HG03159 (cell line): ENCODE results near the gene CCBE1.
"Not testable (repeated sequence)": the region's sequence is repeated elsewhere in the genome, so short reads cannot be mapped to it uniquely, and the experiment has no call there.

Source experiments
- ATAC-seq: cut with Tn5 transposase; IDR thresholded peaks from one replicate; pipeline ENCODE4 v1.9.1; 2021; ENCODE audit warnings: mild to moderate bottlenecking, moderate library complexity; ENCODE audit not compliant: unreplicated experiment

Gene CCBE1

DNA sequence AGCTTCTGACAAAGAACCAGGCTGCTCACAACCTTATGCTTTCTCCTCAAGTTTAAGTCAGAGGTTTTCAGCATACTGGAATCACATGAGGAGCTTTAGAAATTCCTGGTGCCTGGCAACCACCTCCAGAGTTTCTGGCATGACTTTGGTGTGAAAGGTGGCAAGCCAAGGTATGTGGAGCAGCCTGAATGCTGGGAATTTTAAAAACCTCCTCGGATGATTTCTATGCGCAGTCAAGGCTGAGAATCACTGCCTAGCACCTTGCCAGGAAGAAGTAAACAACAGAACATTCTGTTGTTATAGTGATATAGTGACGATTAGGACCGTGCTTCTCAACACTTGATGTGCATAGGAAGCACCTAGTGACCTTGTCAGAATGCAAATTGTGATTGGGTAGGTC, 11.7 kb downstream of the CCBE1 start:
- ATAC-seq = no peak

DNA sequence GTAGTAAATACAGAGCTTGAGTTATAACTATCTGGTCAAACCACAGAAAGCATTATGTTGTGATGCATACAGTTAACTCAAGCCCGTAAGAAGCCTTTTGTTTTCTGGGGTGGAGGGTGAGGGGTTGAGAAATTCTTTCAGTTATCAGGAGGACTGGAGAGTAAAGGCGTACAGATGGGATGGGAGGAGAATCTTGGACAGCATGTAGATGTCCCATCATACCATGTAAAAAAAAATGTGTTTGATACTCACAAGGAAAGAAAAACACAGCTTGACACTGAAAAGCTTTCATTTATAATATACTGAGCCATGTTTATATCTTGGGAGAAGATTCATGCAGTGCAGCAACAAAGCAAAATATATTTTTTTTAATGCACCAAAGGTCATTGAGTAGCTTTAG, 12.4 kb downstream of the CCBE1 start:
- no peak for ATAC-seq

DNA sequence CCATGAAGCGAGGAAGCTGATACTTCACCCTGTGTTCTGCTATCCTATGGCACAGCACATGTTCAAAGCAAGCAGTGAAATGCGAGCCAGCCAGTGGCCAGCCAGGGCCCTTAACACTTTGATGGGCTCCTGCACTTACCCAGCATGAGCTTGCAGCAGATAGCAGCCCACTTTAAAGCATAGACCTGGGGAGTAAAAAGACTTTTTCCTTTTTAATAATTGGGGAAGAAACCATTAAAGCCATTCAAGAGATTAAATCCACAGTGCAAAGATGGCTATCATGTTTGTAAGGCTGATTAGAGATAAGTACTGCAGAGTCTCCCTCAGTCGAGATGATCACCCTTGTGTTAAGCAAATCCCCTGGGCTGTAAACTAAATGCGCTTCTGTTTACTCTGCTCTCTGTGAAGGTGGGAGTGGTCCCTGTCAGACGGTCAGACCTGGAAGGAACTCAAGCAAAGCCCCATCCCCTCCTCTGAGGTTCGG, 15.7 kb downstream of the CCBE1 start:
- no peak for ATAC-seq

DNA sequence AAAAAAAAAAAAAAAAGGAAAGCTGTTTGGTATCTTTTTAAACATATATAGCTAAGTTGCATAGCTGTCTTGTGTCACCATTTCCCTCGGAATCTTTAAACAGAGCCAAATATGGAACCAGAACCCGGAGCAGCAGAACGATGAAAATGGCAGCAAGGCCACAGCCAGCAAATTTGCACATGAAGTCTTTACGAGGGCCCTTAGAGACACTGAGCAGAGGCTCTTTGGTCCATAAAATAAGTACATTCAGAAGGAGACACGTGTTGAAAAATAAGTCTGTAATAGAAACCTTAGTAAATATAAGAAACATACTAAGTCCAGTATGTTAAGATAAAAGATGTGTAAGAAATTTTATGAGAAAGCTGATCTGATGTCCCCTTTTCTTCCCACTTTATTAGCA, 16.2 kb downstream of the CCBE1 start:
- no peak for ATAC-seq

DNA sequence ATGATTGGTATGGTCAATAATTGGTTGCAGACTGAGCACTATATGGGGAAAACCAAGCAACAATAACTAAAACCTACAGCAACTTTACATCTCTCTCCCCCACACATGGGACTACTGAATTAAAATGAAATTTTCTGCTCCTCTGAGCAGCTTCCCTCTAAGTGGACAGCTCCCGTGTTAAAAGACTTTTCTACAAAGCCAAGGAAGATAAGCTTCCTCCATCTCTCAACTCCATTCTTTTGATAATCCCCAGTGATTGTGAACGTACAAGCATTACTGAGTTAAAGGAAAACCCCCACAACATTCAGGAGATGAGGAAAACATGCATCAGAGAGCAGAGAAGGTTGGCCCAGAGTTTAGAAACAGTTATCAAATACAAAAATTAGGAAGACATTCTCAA, 21.9 kb downstream of the CCBE1 start:
- ATAC-seq = no peak

DNA sequence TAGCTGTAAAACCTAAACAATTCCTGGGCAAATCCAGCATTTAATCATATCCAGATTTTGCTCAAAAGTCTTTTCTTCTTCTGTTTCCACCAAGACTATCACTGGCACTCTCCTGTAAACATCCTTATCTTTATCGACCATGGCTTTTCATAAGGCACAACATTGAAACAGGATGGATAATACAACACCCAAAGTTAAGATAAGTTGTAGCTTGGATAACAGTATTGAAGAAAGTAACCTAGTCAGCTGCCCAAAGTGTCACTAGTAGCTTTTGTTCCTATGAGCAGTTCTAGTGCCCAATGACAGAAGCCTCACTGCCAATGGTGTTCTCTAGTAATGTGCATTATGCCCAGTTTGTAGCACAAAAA, 22.3 kb downstream of the CCBE1 start:
- no peak for ATAC-seq

DNA sequence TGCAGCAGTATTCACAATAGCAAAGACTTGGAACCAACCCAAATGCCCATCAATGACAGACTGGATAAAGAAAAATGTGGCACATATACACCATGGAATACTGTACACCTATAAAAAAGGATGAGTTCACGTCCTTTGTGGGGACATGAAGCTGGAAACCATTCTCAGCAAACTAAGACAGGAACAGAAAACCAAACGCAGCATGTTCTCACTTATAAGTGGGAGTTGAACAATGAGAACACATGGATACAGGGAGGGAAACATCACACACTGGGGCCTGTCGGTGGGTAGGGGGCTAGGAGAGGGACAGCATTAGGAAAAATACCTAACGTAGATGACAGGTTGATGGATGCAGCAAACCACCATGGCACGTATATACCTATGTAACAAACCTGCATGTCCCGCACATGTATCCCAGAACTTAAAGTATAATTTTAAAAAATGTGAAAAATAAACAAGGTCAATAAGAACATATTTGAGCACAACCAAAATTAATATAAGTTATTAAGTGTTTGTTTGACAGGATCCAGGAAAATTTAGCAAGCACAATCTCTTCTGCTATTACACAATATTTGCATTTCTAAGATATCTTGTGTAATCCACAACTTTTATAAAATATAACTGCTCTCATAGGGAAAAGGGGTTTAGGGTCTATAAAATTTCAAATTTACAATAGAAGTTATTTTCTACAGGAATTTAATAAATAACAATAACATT, 22.9 kb downstream of the CCBE1 start:
- ATAC-seq = no peak

DNA sequence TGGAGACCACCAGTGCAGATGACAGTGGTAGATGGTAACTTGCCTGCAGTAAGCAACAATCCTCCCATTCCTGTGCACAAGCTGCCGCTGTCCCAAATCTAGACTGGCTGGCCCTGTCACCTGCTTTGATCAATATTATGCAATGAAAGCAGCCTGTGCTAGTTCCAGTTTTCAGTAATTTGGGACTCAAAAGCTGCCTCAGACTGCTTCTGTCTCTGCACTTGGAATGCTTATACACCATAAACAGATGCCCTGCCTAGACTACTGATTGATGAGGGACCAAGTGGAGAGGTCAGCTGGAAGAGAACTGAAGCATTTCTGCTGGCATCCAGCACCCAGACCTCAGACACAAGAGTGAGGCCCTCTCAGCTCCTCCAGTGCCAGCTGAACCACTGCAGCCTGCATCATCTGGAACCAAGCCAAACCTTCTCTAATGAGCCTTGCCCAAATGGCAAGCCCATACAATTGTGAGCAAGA, 24.9 kb downstream of the CCBE1 start:
- no peak for ATAC-seq

DNA sequence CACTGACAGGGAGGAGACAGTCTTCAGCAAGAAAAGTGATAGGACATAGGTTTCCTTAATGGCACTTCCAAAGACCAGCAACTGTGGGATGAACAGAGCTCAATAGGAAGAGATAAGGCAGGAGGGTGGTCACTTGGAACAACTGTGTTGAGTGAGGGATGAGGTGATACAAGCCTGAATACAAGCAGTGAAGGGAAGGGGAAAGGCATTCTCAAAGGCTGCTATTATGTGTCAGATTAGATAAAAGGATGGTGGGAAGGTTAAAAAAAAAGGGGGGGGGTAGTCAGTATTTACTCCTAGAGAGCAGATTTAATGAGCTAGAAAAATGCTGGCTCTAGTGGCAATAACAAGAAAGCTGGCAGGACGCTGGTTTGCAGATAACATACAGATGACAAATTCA, 25.7 kb downstream of the CCBE1 start:
- ATAC-seq = no peak

DNA sequence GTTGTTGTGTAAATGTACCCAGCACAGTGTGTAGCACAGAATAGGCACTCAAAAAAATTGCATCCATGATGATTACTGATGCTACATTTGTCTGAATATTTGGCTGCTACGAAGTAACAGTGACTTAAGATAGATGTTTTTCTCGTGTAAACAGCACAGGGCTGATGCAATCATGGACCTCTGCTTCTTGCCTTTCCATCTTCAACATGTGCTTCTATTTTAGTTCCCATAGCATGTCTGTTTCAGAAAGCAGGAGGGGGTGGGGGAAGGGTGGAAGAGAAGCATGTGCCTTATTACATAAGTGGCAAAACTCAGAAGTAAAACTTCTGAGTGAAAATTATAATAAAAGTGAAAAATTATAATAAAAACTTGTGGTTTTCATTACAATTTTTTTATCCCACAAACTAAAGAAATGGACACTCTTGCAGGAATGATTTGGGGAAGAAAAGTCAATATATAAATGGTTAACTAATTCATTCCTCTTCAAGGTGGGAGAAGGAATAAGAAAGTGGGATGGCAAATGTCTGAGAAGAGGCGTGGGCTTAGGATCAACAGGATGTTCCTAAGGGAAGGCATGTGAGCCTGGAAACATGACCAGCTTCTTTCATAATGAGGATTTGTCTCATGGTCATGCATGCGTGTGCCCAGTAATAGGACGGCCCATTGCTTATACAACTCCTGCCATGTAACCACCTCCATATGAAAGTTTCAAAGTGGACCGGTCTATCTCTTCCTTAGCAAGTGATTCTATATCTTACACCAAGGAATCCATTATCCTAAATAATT, 27.2 kb downstream of the CCBE1 start:
- ATAC-seq = no peak

DNA sequence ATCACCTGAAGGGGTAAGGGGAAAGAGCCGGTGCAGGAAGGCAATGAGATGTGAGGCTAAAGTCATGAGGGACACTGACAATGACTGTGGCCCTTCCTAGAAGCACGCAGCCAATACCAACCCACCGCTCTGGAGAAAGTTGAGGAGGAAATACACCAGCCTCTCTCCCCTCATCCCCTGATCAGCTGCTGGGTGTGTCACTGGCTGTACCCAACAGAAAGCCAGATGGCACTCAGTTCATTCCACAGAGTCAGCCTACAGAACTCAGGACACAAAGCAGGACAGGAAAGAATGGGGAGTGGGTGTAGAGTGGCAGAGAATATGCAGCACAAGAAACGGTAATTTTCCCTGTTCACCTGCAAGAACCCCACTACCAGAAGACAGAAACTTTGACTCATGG, 29.7 kb downstream of the CCBE1 start:
- ATAC-seq = no peak

DNA sequence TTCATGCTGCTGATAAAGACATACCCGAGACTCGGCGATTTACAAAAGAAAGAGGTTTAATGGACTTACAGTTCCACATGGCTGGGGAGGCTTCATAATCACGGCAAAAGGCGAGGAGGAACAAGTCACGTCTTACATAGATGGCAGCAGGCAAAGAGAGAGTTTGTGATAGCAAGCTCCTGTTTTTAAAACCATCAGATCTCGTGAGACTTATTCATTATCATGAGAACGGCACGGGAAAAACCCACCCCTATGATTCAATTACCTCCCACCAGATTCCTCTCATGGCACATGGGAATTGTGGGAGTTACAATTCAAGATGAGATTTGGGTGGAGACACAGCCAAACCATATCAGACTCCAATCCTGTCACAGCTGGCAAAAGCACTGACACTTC, 31.2 kb downstream of the CCBE1 start:
- ATAC-seq = not testable (repeated sequence)

DNA sequence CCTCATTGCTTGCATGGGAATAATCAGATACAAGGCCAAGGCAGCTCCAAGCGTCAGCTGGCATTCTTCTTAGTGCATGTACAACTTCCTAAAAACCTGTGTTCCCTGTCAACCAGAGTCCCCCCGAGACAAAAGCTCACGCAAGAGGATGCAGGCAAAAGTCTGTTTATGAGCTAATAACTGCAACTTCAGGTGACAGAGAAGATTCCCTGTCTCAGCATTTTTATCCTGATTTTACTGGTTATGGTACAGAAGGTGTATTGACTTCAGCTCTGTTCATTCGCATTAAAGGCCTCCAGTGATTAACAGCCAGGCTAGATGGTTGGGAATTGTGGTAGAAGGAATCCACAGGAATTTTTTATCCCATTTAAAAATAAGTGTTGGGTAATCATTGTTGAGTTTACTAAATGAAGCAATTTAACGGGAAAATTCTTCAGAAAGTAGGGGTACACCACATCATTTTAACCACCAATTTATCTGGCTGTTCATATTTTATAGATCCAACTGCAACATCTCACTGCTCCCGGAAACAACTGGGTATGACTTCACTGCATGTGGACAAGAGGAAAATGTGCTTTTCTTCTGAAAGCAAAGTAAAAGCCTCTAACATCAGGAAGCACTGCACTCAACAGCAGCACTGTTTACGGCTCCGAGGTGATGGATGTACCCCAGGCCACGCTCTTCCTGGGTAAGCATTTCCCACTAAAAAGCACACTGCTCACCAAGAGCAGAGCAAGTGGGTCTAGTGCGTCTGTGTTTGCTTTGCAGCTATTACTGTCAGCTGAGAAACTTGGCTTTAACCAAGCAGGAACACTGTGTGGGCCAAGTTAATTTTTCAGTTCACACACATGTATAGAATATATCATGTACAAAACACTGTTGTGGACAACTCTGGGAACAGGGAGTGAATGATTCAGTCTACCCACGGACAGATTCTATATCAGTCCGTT, 31.9 kb downstream of the CCBE1 start:
- no peak for ATAC-seq

DNA sequence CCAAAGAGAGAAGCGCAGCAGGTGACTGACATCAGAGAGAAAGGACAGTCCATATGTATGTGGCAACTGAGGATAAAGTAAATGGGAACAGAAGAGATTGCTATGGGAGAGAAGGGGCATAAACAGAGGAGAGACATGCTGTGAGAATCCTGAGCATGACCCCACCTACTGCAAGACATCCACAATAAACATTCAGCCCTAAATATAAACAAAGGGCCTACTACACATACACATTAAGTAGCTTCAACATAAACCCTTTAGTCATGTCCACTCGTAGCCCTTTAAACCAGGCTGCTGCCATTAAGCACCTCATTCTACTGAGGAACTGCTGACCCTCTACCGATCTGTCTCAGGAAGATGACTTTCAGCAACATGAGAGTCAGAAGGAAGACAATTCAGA, 32.9 kb downstream of the CCBE1 start:
- ATAC-seq = no peak

DNA sequence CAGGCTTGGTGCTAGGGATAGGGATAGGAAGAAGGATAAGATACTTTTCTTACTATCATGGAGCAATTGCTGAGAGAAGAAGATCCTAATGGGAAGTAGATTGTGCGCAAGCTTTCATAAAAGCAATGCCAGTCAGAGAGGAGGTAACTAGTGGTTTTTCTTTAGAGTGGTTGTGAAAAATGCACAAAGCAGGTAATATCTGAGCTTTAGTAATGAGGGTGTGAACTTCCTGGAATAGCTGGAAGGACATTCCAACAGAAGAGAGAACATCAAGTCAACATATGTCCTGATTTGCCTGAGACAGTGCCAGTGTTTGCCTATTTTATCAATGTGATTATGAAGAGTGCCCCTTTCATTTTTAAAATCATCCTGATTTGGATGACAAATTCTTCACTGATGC, 34.1 kb downstream of the CCBE1 start:
- no peak for ATAC-seq

DNA sequence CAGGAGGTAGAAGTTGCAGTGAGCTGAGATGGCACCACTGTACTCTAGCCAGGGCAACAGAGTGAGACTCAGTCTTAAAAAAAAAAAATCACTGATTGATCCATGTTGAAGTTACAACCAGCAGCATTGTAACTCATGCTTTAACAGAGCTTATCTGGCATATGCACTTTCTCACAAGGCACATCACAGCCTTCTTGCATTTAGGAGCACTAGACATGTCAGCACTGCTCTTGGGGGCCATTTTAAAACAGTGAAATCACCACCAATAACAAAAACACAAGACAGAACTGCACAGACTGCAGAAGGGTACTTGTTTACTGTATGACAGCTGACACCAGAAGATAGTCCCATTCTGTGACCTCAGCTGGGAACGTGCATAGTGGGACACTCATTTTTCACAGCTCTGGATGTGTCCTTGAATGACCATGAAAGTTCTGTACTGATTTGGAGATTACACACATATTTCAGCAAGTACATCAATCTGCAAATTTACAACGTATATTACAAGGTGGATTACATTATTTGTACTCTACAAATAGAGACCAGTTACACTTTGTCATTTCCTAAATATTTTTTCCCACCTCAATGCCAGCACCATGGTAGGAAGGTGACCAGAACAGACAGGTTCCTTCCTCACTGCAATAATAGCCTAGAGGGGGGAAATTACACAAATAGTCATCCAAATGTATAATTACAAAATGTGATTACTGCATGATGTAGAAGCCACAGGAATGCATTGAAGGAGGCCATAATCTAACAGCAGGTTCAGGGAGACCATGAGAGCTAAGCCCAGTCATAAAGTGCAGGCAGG, 35.1 kb downstream of the CCBE1 start:
- no peak for ATAC-seq

DNA sequence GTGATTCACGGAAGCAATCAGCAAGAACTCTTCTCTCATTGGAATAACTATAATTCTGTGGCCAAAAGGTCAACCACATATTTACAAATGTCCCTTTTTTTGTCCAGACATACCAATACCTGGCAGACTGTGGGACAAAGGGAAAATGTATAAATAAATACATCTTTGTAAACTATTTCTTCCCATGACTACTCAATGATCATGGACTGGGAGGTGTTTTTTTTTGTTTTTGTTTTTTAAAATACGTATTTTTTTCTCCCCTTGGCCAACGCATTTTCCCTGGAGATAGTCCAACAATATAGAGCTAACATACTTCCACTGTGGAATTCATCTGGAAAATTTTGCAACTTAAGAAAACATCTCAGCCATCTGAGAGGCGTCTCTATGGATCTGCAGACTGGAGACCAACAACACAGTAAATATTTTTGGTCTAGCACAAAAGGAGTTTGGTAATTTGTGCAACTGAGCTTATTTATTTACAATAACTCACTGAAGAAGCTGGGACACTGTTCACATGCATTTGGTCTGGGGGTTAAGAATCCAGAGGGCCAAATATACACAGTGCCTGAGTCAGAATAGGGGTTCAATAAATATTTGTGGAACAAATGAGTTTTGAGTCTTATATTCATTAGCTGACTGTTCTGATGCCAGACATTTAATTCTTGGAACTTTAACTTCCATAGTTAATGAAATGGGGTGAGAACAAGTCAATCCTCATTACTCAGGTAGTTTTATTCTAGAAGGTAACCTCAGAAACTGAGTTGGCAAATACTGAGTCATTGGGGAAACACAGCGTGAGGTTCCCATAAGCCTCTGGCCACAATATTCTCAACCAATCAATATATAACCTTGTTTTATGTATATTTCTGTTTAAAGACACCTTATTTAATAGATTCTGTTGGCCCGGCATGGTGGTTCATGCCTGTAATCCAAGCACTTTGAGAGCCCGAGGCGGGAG, 36.2 kb downstream of the CCBE1 start:
- ATAC-seq = no peak

DNA sequence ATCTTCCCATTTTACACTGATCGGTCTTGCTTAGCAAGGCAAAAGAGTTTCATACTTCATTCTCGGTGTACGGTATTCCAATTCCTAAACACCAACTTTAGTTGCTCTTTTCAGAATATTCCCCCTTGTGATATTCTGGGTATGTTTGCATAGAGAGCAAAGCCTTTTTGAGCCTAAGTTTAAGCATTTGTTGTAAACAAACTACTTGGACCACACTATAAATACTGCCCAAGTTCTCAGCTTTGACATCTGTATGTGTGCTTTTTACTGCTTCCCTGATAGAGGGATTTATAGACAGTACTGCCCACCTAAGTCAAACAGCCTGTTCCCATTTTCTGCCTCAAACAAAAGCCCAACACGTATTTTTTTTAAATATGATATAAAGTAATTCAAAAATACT, 36.9 kb downstream of the CCBE1 start:
- no peak for ATAC-seq

DNA sequence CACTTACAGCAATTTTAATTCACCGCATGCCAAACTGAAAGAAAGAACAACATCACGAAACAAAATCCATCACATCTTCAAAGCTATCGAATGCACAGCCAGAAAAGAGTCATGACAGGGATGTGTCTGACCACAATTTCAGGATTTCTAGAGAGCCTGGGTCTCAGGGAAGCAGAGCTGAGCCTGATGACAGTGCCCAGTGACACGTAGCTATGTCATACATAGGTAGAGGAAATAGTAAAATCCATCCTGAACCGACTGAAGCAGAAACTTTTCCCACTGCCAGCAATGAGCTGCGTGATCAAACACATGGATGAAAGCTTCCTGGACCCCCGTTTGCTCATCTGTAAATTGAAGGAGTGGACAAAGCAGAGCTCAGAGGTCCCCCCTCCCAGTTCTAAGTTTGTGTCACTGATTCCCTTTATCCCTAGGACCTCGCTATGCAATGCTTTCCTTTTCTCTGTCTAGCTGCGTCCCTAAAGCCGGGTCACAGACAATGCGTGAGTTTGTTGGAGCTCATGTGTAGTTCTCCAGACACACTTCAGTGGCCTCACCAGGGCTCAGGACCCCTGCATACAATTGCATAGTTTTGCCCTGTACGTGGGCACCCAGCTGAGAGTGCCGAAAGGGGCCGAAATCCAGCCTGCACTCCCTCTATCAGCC, 37.6 kb downstream of the CCBE1 start:
- ATAC-seq = no peak
